Stomach (tissue), 9 donors: ENCODE data around the gene EIF3L. TPM values are rescaled to one million over a fixed set of nuclear protein-coding genes. Genes with fewer than 3 reads are reported as not detected.
A peak's percentile ranks its signal among the peaks of the same experiment; 100 is the strongest.

Source experiments
- DNase-seq, 2 donors: peaks; one replicate each; pipeline versions ENCODE4 v3.0.0 to v3.0.0-alpha.2; 2013 to 2019
- H3K27ac ChIP-seq, 5 donors: fragments of 200-600 bp in 4 of 5; sonication (generic) in 4 of 5; one replicate each; pipeline ENCODE4 v1.5.1; 2013 to 2019; ENCODE audit warnings: mild to moderate bottlenecking in 1 of 5, moderate library complexity in 1 of 5
- H3K27me3 ChIP-seq, 3 donors: fragments of 200-600 bp; sonication (generic); one replicate each; pipeline ENCODE4 v1.5.1; 2017 to 2019; ENCODE audit warnings: mixed run types in 1 of 3
- H3K36me3 ChIP-seq, 4 donors: fragments of 200-600 bp; sonication (generic); 1 replicate in 3 of 4; 2 replicates in 1 of 4; pipeline ENCODE4 v1.5.1; 2016 to 2019
- H3K4me1 ChIP-seq, 4 donors: fragments of 200-600 bp; sonication (generic); one replicate each; pipeline ENCODE4 v1.5.1; 2016 to 2019
- H3K4me3 ChIP-seq, 4 donors: fragments of 200-600 bp; sonication (generic) in 3 of 4; one replicate each; pipeline ENCODE4 v1.5.1; 2016 to 2019; ENCODE audit warnings: mild to moderate bottlenecking in 1 of 4
- H3K9me3 ChIP-seq, 4 donors: fragments of 200-600 bp; sonication (generic); one replicate each; pipeline ENCODE4 v1.5.1; 2016 to 2019
- CTCF ChIP-seq, 7 experiments: fragments of 450-650 bp in 4 of 7; fragments of 200-600 bp in 3 of 7; sonication (generic) in 3 of 7; IDR thresholded peaks; one replicate each; pipeline ENCODE4 v1.5.1; 2016 to 2019; ENCODE audit warnings: antibody characterized with exemption in 7 of 7, control low read depth in 2 of 7, mild to moderate bottlenecking in 1 of 7
- EP300 ChIP-seq: sonication (generic); formaldehyde crosslinking; IDR thresholded peaks from one replicate; pipeline ENCODE4 v1.6.1; 2017; ENCODE audit warnings: antibody characterized with exemption
- POLR2A ChIP-seq, 4 donors: fragments of 450-650 bp; IDR thresholded peaks; one replicate each; pipeline ENCODE4 v1.6.1; 2016; ENCODE audit warnings: antibody characterized with exemption in 4 of 4, control low read depth in 2 of 4, mild to moderate bottlenecking in 1 of 4, moderate library complexity in 1 of 4
- POLR2AphosphoS5 ChIP-seq, 3 donors: sonication (generic); formaldehyde crosslinking; IDR thresholded peaks; one replicate each; pipeline ENCODE4 v1.6.1; 2016; ENCODE audit warnings: antibody characterized with exemption in 3 of 3
- WGBS, 5 donors: extraction: QIAGEN DNeasy Blood & Tissue Kit in 3 of 5; methylation state at CpG; one replicate each; pipeline versions ENCODE4 v1.1.5 to v1.1.7; 2013 to 2018; 5-methylcytosine and 5-hydroxymethylcytosine counted together
- intact Hi-C: fragments of 100-400 bp; cut with DNase I; formaldehyde crosslinking; loops from one replicate; pipeline ENCODE4 v1.15.1; 2023; ENCODE audit warnings: low total_unique reads
- polyA plus RNA-seq, 3 donors: library from polyadenylated mRNA; stranded (reverse); fragments of 200-250 nt; gene quantifications; one replicate each; pipeline ENCODE4 v1.2.3, GENCODE V29; 2013
- total RNA-seq, 5 donors: library from RNA; depleted of rRNA; stranded (reverse); fragments of >200 nt; gene quantifications; one replicate each; pipeline versions ENCODE4 v1.1.0 to v1.2.3, GENCODE V29; 2014 to 2016
- donor health status: healthy with polysubstance abuse.
- donor health status: Bipolar disorder and iron deficiency.
- donor health status: healthy.

Gene EIF3L
- total and polyA plus RNA-seq, 8 donors, result 254 to 657 (median 381) TPM

GRCh38 chr22:37823134-37823985 lies 25.9 kb upstream of the EIF3L start, which contains the start of gene GALR3:
TSS of gene GALR3 (plus strand) at chr22:37823382. CDS start at chr22:37823407, 25 bp downstream.
- DNase-seq, result no peak
- Histone ChIP-seq H3K36me3 (peaks cover 0 to 2% (median under 1%) of the 10 kb centered on the region in 4 donors), H3K4me1 (peaks cover 14 to 34% (median 26%) of the 10 kb centered on the region in 4 donors), H3K4me3 (no peak within 1 kb of the TSS), H3K27me3 (peaks cover 6 to 73% (median 48%) of the 10 kb centered on the region in 3 donors), H3K27ac (no peak within 1 kb of the TSS), H3K9me3 (no peaks in the 10 kb centered on the region)
- WGBS, 5 donors, result 58 to 72% (median 60%) methylated on average over 11 to 21 of the region's 21 CpGs
- TF ChIP-seq EP300, result no peak
- TF ChIP-seq POLR2A (IDR thresholded peaks at IDR 0.05), result no peak
- TF ChIP-seq CTCF (IDR thresholded peaks at IDR 0.05), result no peak
- TF ChIP-seq POLR2AphosphoS5 (IDR thresholded peaks at IDR 0.05), result no peak
- intact Hi-C loops, result no loop called here

GRCh38 chr22:37824674-37825641 lies 24.3 kb upstream of the EIF3L start:
- Histone ChIP-seq H3K27ac (no peak overlapping the region), H3K4me3 (peak overlapping the region; percentile 32 to 46 (median 36)), H3K27me3 (peaks cover 6 to 57% (median 41%) of the 10 kb centered on the region in 3 donors), H3K4me1 (peaks cover 6 to 22% (median 16%) of the 10 kb centered on the region in 4 donors), H3K36me3 (peaks cover under 1 to 18% (median 14%) of the 10 kb centered on the region in 4 donors), H3K9me3 (no peaks in the 10 kb centered on the region)
- DNase-seq, result peak in 1 of 2 donors; percentile 70
- TF ChIP-seq POLR2A (IDR thresholded peaks at IDR 0.05), result no peak
- no peak for TF ChIP-seq POLR2AphosphoS5 (IDR thresholded peaks at IDR 0.05)
- no peak for TF ChIP-seq EP300
- no peak for TF ChIP-seq CTCF (IDR thresholded peaks at IDR 0.05)
- 5 to 47% (median 9%) methylated on average over 16 to 135 of the region's 135 CpGs for WGBS, 5 donors
- intact Hi-C loops, result no loop called here

- no peaks in the 10 kb centered on the region for H3K9me3 ChIP-seq
- 28 to 43% (median 41%) methylated on average over 9 of the region's 9 CpGs for WGBS, 5 donors
- peaks cover 6 to 22% (median 16%) of the 10 kb centered on the region in 4 donors for H3K4me1 ChIP-seq
- H3K36me3 ChIP-seq, result peaks cover 22 to 39% (median 35%) of the 10 kb centered on the region in 4 donors
- no peak overlapping the region for H3K4me3 ChIP-seq
- H3K27ac ChIP-seq, result peak overlapping the region in 1 of 5 donors; percentile 46
- DNase-seq, result peak in 1 of 2 donors; percentile 73
- H3K27me3 ChIP-seq, result peaks cover 6 to 36% (median 30%) of the 10 kb centered on the region in 3 donors
- TF ChIP-seq CTCF (IDR thresholded peaks at IDR 0.05), result no peak
- no peak for TF ChIP-seq EP300
- no peak for TF ChIP-seq POLR2A (IDR thresholded peaks at IDR 0.05)
- TF ChIP-seq POLR2AphosphoS5 (IDR thresholded peaks at IDR 0.05), result no peak
- intact Hi-C loops, result no loop called here
Measured at GRCh38 chr22:37827056-37827455, 22.2 kb upstream of the EIF3L start.
